HepG2 (cell line): ENCODE measurements around the gene CPNE1. TPM values are rescaled to one million over a fixed set of nuclear protein-coding genes. Genes with fewer than 3 reads are reported as not detected.

ENCODE experiments used
- DRAP1 ChIP-seq: IDR thresholded peaks from 2 replicates; pipeline ENCODE4 v1.6.1; 2016; ENCODE audit warnings: missing genetic modification reagents, missing compliant biosample characterization
- FOXC1 ChIP-seq: sonication (generic); formaldehyde crosslinking; IDR thresholded peaks from 2 replicates; pipeline ENCODE4 v1.8.0; 2022; ENCODE audit warnings: mild to moderate bottlenecking, missing genetic modification reagents, borderline replicate concordance
- FOXP1 ChIP-seq, 2 experiments: fragments of 450-650 bp in 1 of 2; IDR thresholded peaks; 2 replicates each; pipeline ENCODE4 v1.6.1; 2017 to 2018; ENCODE audit warnings: antibody characterized with exemption in 1 of 2
- GMEB2 ChIP-seq: IDR thresholded peaks from 2 replicates; pipeline ENCODE4 v1.6.1; 2016; ENCODE audit warnings: missing biosample characterization, missing genetic modification reagents, low read depth
- HNF4A ChIP-seq: sonication (generic); formaldehyde crosslinking; IDR thresholded peaks from 2 replicates; pipeline ENCODE4 v1.4.0; 2020; ENCODE audit warnings: missing genetic modification reagents
- MTERF4 ChIP-seq: sonication (generic); formaldehyde crosslinking; IDR thresholded peaks from 2 replicates; pipeline ENCODE4 v1.8.0; 2023; ENCODE audit warnings: mild to moderate bottlenecking, missing genetic modification reagents
- POLR2AphosphoS5 ChIP-seq: IDR thresholded peaks from 2 replicates; pipeline ENCODE4 v1.6.1; 2012; ENCODE audit warnings: low read depth, low read length
- PTBP1 ChIP-seq: fragments of 200-400 bp; formaldehyde crosslinking; IDR thresholded peaks from 2 replicates; pipeline ENCODE4 v1.6.1; 2018; ENCODE audit warnings: low read length, low read depth; ENCODE audit not compliant: poor library complexity, severe bottlenecking
- USF2 ChIP-seq, 2 experiments: sonication (generic) in 1 of 2; formaldehyde crosslinking in 1 of 2; IDR thresholded peaks; 2 replicates each; pipeline versions ENCODE4 v1.5.1 to v1.6.1; 2011 to 2020; ENCODE audit warnings: borderline replicate concordance in 1 of 2, low read depth in 1 of 2, low read length in 1 of 2, mild to moderate bottlenecking in 1 of 2, missing genetic modification reagents in 1 of 2, moderate library complexity in 1 of 2
- ZBTB43 ChIP-seq: sonication (generic); formaldehyde crosslinking; conservative IDR thresholded peaks from 2 replicates; pipeline ENCODE4 v1.4.0; 2020; ENCODE audit warnings: missing genetic modification reagents
- ZNF225 ChIP-seq: sonication (generic); formaldehyde crosslinking; IDR thresholded peaks from 2 replicates; pipeline ENCODE4 v1.4.0; 2020; ENCODE audit warnings: mild to moderate bottlenecking, missing genetic modification reagents
- ZNF367 ChIP-seq: sonication (generic); formaldehyde crosslinking; IDR thresholded peaks from 2 replicates; pipeline ENCODE4 v1.4.0; 2020; ENCODE audit warnings: missing genetic modification reagents, borderline replicate concordance
- ZNF543 ChIP-seq: sonication (generic); formaldehyde crosslinking; IDR thresholded peaks from 2 replicates; pipeline ENCODE4 v1.4.0; 2020; ENCODE audit warnings: mild to moderate bottlenecking, missing genetic modification reagents
- ZSCAN12 ChIP-seq: sonication (generic); formaldehyde crosslinking; IDR thresholded peaks from 2 replicates; pipeline ENCODE4 v1.9.0; 2021; ENCODE audit warnings: mild to moderate bottlenecking, missing genetic modification reagents
- ZXDC ChIP-seq: sonication (generic); formaldehyde crosslinking; IDR thresholded peaks from 2 replicates; pipeline ENCODE4 v1.5.0; 2020; ENCODE audit warnings: mild to moderate bottlenecking, missing genetic modification reagents
- polyA plus RNA-seq, 8 experiments: library from polyadenylated mRNA; depleted of rRNA in 3 of 8; stranded (reverse) in 7 of 8; unstranded in 1 of 8; fragments of >200 nt; fragmentation: Illumina TruSeq in 4 of 8; extraction: Trizol in 4 of 8; gene quantifications; 2 replicates each; pipeline versions ENCODE4 v1.2.1 to v1.2.3, GENCODE V29; 2011 to 2016; ENCODE audit warnings: low read depth in 4 of 8, missing spikeins in 1 of 8, mixed read lengths in 1 of 8; ENCODE audit not compliant: insufficient read depth in 1 of 8
- total RNA-seq, 5 experiments: library from RNA; depleted of rRNA; stranded (reverse); fragments of >200 nt; fragmentation: Illumina TruSeq; extraction: Trizol; gene quantifications; 2 replicates each; pipeline ENCODE4 v1.2.3, GENCODE V29; 2016; ENCODE audit warnings: low read depth in 1 of 5

Gene CPNE1
- total and polyA plus RNA-seq, 2 of the 13 experiments (the other 11 are each of a cell fraction or from before 2014, with no cell fraction given) = 408 to 431 TPM

- TF ChIP-seq PTBP1 (peak; percentile 68), HNF4A (CRISPR knock-in tag) (peak; percentile 24), ZSCAN12 (CRISPR knock-in tag) (0 out of 2 replicates have a peak, but pooled peaks have one; percentile 34), USF2 (IDR thresholded peaks at IDR 0.05; ENCODE audit: low read depth, low read length) (no peak), USF2 (CRISPR knock-in tag; IDR thresholded peaks at IDR 0.05; ENCODE audit: borderline replicate concordance) (no peak), ZNF543 (CRISPR knock-in tag) (peak; percentile 76; the same call in 1 of the 2 replicates), ZNF225 (no peak), ZXDC (CRISPR knock-in tag) (0 out of 2 replicates have a peak, but pooled peaks have one; percentile 6), GMEB2 (peak; percentile 17; the same call in 1 of the 2 replicates), FOXP1 (IDR thresholded peaks at IDR 0.05) (peak; percentile 35; the same call in 1 of the 2 replicates), FOXP1 (CRISPR knock-in tag; IDR thresholded peaks at IDR 0.05) (no peak; the same call in 1 of the 2 replicates), POLR2AphosphoS5 (peak; percentile 96), MTERF4 (CRISPR knock-in tag) (peak; percentile 88), DRAP1 (CRISPR knock-in tag) (peak; percentile 97), ZNF367 (CRISPR knock-in tag) (0 out of 2 replicates have a peak, but pooled peaks have one; percentile 21), ZBTB43 (CRISPR knock-in tag) (peak; percentile 73; the same call in 1 of the 2 replicates), FOXC1 (CRISPR knock-in tag) (peak; percentile 92)
Observed at GRCh38 chr20:35616465-35617396, 48.0 kb downstream of the CPNE1 start (continued).
